HEK293 (cell line): Measurements from ENCODE around the gene GAD1.

Source experiments
- CTCF ChIP-seq: fragments of 450-650 bp; formaldehyde crosslinking; IDR thresholded peaks from 2 replicates; pipeline ENCODE4 v1.5.1; 2016; ENCODE audit warnings: missing biosample characterization, missing genetic modification characterization
- GLIS1 ChIP-seq: fragments of 450-650 bp; formaldehyde crosslinking; IDR thresholded peaks from 2 replicates; pipeline ENCODE4 v1.5.1; 2016; ENCODE audit warnings: missing biosample characterization, missing genetic modification characterization
- HOXC10 ChIP-seq: sonication (generic); formaldehyde crosslinking; IDR thresholded peaks from 2 replicates; pipeline ENCODE4 v1.8.1; 2023; ENCODE audit warnings: mild to moderate bottlenecking, missing genetic modification reagents
- HOXD13 ChIP-seq: sonication (generic); formaldehyde crosslinking; IDR thresholded peaks from 2 replicates; pipeline ENCODE4 v1.8.0; 2022; ENCODE audit warnings: missing genetic modification reagents, borderline replicate concordance
- PRDM10 ChIP-seq: fragments of 450-650 bp; formaldehyde crosslinking; IDR thresholded peaks from 2 replicates; pipeline ENCODE4 v1.5.1; 2016; ENCODE audit warnings: missing biosample characterization, missing genetic modification characterization
- ZBTB26 ChIP-seq: fragments of 450-650 bp; formaldehyde crosslinking; optimal IDR thresholded peaks from 2 replicates; pipeline ENCODE3; 2016; ENCODE audit warnings: missing biosample characterization, mild to moderate bottlenecking, missing genetic modification characterization
- ZBTB7A ChIP-seq: fragments of 450-650 bp; formaldehyde crosslinking; IDR thresholded peaks from 2 replicates; pipeline ENCODE4 v1.5.1; 2016; ENCODE audit warnings: low read depth, missing biosample characterization, missing genetic modification characterization
- ZNF2 ChIP-seq: fragments of 450-650 bp; formaldehyde crosslinking; IDR thresholded peaks from 2 replicates; pipeline ENCODE4 v1.5.1; 2016; ENCODE audit warnings: missing biosample characterization, missing genetic modification characterization
- ZNF394 ChIP-seq: fragments of 450-650 bp; formaldehyde crosslinking; IDR thresholded peaks from 2 replicates; pipeline ENCODE4 v1.5.1; 2016; ENCODE audit warnings: missing biosample characterization, missing genetic modification characterization, mild to moderate bottlenecking, moderate library complexity, borderline replicate concordance
- ZNF426 ChIP-seq: fragments of 450-650 bp; formaldehyde crosslinking; IDR thresholded peaks from 2 replicates; pipeline ENCODE4 v1.5.1; 2017; ENCODE audit warnings: missing biosample characterization, missing genetic modification characterization, mild to moderate bottlenecking, inconsistent platforms, moderate library complexity
- ZNF449 ChIP-seq: fragments of 450-650 bp; formaldehyde crosslinking; IDR thresholded peaks from 2 replicates; pipeline ENCODE4 v1.5.1; 2017; ENCODE audit warnings: missing biosample characterization, mild to moderate bottlenecking, missing genetic modification characterization, moderate library complexity
- ZNF654 ChIP-seq: fragments of 450-650 bp; formaldehyde crosslinking; IDR thresholded peaks from 2 replicates; pipeline ENCODE4 v1.5.1; 2016; ENCODE audit warnings: low read depth, missing biosample characterization, missing genetic modification characterization
- ZNF660 ChIP-seq: fragments of 450-650 bp; IDR thresholded peaks from 2 replicates; pipeline ENCODE4 v1.5.1; 2018; ENCODE audit warnings: missing biosample characterization, mild to moderate bottlenecking, missing genetic modification characterization
- ZNF692 ChIP-seq: fragments of 450-650 bp; formaldehyde crosslinking; IDR thresholded peaks from 2 replicates; pipeline ENCODE4 v1.5.1; 2016; ENCODE audit warnings: missing biosample characterization, missing genetic modification characterization

Gene GAD1

GRCh38 chr2:170815746-170816503, 762 bp upstream of the GAD1 start (continued):
- TF ChIP-seq ZNF654 (tag by site-specific recombination) (peak; percentile 86), PRDM10 (peak; percentile 76), ZNF660 (tag by site-specific recombination) (0 out of 2 replicates have a peak, but pooled peaks have one; percentile 45), GLIS1 (tag by site-specific recombination) (peak; percentile 33; the same call in 1 of the 2 replicates), ZBTB7A (0 out of 2 replicates have a peak, but pooled peaks have one; percentile 57), HOXC10 (CRISPR knock-in tag) (no peak), ZNF426 (tag by site-specific recombination) (0 out of 2 replicates have a peak, but pooled peaks have one; percentile 4), CTCF (peak; percentile 96), ZBTB26 (tag by site-specific recombination) (peak; percentile 80), HOXD13 (no peak), ZNF692 (0 out of 2 replicates have a peak, but pooled peaks have one; percentile 25), ZNF2 (tag by site-specific recombination) (peak; percentile 44; the same call in 1 of the 2 replicates), ZNF449 (peak; percentile 85), ZNF394 (tag by site-specific recombination) (0 out of 2 replicates have a peak, but pooled peaks have one; percentile 19)
- TF ChIP-seq, all 188 proteins: peak for 20
